H1 (cell line): ENCODE data around the gene SH3PXD2A.

Experiments
- CHD1 ChIP-seq: IDR thresholded peaks from 2 replicates; pipeline ENCODE4 v1.6.1; 2012; ENCODE audit warnings: low read depth, low read length, improper control_type of control experiment
- EP300 ChIP-seq, 2 experiments: IDR thresholded peaks; 1 replicate in 1 of 2; 2 replicates in 1 of 2; pipeline ENCODE4 v1.6.1; 2011 to 2012; ENCODE audit warnings: low read depth in 2 of 2, low read length in 2 of 2, mild to moderate bottlenecking in 2 of 2, borderline replicate concordance in 1 of 2, inconsistent platforms in 1 of 2, moderate library complexity in 1 of 2
- GABPA ChIP-seq: IDR thresholded peaks from 2 replicates; pipeline ENCODE4 v1.6.1; 2011; ENCODE audit warnings: mild to moderate bottlenecking, low read length, moderate library complexity, borderline replicate concordance; ENCODE audit not compliant: insufficient read depth
- POLR2AphosphoS5 ChIP-seq: IDR thresholded peaks from 2 replicates; pipeline ENCODE4 v1.6.1; 2011; ENCODE audit warnings: low read depth, low read length
- SIX5 ChIP-seq: IDR thresholded peaks from 2 replicates; pipeline ENCODE4 v1.6.1; 2011; ENCODE audit warnings: mild to moderate bottlenecking, low read depth, low read length
- TAF1 ChIP-seq: IDR thresholded peaks from 2 replicates; pipeline ENCODE4 v1.6.1; 2011; ENCODE audit warnings: mild to moderate bottlenecking, low read depth, low read length
- YY1 ChIP-seq: IDR thresholded peaks from 2 replicates; pipeline ENCODE4 v1.6.1; 2011; ENCODE audit warnings: low read depth, mild to moderate bottlenecking, low read length
- TF ChIP-seq, protein P1 (sequence below), 3 experiments: IDR thresholded peaks; 1 replicate in 2 of 3; 2 replicates in 1 of 3; pipeline versions ENCODE4 v1.5.1 to v1.6.1; 2011; ENCODE audit warnings: low read length in 3 of 3, mild to moderate bottlenecking in 3 of 3, inconsistent platforms in 2 of 3, low read depth in 1 of 3, moderate library complexity in 1 of 3; ENCODE audit not compliant: insufficient read depth in 1 of 3; ENCODE audit errors: control extremely low read depth in 1 of 3
- TF ChIP-seq, protein P2 (sequence below): IDR thresholded peaks from 2 replicates; pipeline ENCODE4 v1.6.1; 2012; ENCODE audit warnings: inconsistent platforms

DNA sequence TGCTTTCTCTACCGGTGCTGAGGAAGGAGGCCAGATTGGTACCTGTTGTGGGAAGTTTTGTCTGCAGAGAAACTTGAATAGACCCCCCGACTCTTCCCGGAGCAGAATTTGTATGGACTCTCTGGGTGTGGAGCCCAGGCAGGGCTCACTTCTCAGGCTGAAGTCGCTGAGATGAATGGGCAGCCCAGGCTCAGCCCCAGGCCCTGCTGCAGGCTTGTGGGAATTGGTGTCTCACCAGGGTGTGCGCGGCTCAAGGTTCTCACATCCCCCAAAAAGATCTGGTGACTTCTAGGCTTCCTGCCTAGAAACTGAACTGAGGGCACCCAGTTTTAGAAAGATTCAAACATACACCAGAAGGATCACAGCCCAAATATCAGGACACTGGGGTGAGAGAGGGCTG lies 258.4 kb downstream of the SH3PXD2A start:
- no peak for TF ChIP-seq SIX5
- no peak for TF ChIP-seq TAF1
- TF ChIP-seq, protein P1, sequence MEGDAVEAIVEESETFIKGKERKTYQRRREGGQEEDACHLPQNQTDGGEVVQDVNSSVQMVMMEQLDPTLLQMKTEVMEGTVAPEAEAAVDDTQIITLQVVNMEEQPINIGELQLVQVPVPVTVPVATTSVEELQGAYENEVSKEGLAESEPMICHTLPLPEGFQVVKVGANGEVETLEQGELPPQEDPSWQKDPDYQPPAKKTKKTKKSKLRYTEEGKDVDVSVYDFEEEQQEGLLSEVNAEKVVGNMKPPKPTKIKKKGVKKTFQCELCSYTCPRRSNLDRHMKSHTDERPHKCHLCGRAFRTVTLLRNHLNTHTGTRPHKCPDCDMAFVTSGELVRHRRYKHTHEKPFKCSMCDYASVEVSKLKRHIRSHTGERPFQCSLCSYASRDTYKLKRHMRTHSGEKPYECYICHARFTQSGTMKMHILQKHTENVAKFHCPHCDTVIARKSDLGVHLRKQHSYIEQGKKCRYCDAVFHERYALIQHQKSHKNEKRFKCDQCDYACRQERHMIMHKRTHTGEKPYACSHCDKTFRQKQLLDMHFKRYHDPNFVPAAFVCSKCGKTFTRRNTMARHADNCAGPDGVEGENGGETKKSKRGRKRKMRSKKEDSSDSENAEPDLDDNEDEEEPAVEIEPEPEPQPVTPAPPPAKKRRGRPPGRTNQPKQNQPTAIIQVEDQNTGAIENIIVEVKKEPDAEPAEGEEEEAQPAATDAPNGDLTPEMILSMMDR (IDR thresholded peaks at IDR 0.05; ENCODE audit: control extremely low read depth in 1 of 3, insufficient read depth in 1 of 3, low read depth in 1 of 3, low read length in 3 of 3) = no peak
- TF ChIP-seq POLR2AphosphoS5 = no peak
- no peak for TF ChIP-seq YY1
- TF ChIP-seq, protein P2, sequence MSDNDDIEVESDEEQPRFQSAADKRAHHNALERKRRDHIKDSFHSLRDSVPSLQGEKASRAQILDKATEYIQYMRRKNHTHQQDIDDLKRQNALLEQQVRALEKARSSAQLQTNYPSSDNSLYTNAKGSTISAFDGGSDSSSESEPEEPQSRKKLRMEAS = no peak
- no peak for TF ChIP-seq EP300 (IDR thresholded peaks at IDR 0.05; ENCODE audit: borderline replicate concordance in 1 of 2, low read depth in 2 of 2, low read length in 2 of 2)
- no peak for TF ChIP-seq CHD1
- TF ChIP-seq GABPA = no peak
